Common myeloid progenitor, CD34-positive (primary cell): ENCODE data around the gene LTB.
A peak's percentile ranks its signal among the peaks of the same experiment; 100 is the strongest.

ENCODE experiments used
- CTCF ChIA-PET: fragments of 350-600 bp; sonication (Branson Sonifier 250); formaldehyde crosslinking; loops from one replicate; lab custom pipeline; 2021; ENCODE audit warnings: antibody characterized with exemption; lab: Charles Lee
- POLR2A ChIA-PET: fragments of 350-600 bp; sonication (Branson Sonifier 250); formaldehyde crosslinking; loops from one replicate; lab custom pipeline; 2021; ENCODE audit warnings: antibody characterized with exemption; lab: Charles Lee
- DNase-seq, 3 donors: peaks; one replicate each; pipeline versions ENCODE4 v3.0.0 to v3.0.0-alpha.2; 2013
- H3K27ac ChIP-seq, 2 experiments: 1 replicate in 1 of 2; 2 replicates in 1 of 2; pipeline ENCODE4 v1.7.0; 2013; ENCODE audit warnings: inconsistent platforms in 2 of 2, low read length in 2 of 2, mild to moderate bottlenecking in 2 of 2, low read depth in 1 of 2, moderate library complexity in 1 of 2; ENCODE audit not compliant: severe bottlenecking in 2 of 2, insufficient read depth in 1 of 2, poor library complexity in 1 of 2
- H3K27me3 ChIP-seq, 5 experiments: replicated peaks in 2 of 5; 1 replicate in 3 of 5; 2 replicates in 2 of 5; pipeline versions ENCODE4 v1.6.1 to v1.7.0; 2013; ENCODE audit warnings: low read length in 4 of 5, mild to moderate bottlenecking in 2 of 5, moderate library complexity in 2 of 5, inconsistent platforms in 1 of 5; ENCODE audit not compliant: insufficient read depth in 5 of 5, control insufficient read depth in 4 of 5
- H3K36me3 ChIP-seq, 4 experiments: 1 replicate in 2 of 4; 2 replicates in 2 of 4; pipeline versions ENCODE4 v1.6.1 to v1.7.0; 2013; ENCODE audit warnings: low read length in 3 of 4, control low read depth in 1 of 4, mild to moderate bottlenecking in 1 of 4; ENCODE audit not compliant: control insufficient read depth in 4 of 4, insufficient read depth in 4 of 4
- H3K4me1 ChIP-seq, 4 experiments: 1 replicate in 3 of 4; 2 replicates in 1 of 4; pipeline versions ENCODE4 v1.6.1 to v1.7.1; 2013; ENCODE audit warnings: low read length in 3 of 4, mild to moderate bottlenecking in 3 of 4, control low read depth in 1 of 4, inconsistent platforms in 1 of 4, moderate library complexity in 1 of 4; ENCODE audit not compliant: control insufficient read depth in 4 of 4, insufficient read depth in 4 of 4; ENCODE audit errors: control extremely low read depth in 1 of 4
- H3K4me3 ChIP-seq, 7 experiments: 1 replicate in 4 of 7; 2 replicates in 3 of 7; pipeline versions ENCODE4 v1.5.1 to v1.7.0; 2013; ENCODE audit warnings: mild to moderate bottlenecking in 7 of 7, low read length in 6 of 7, moderate library complexity in 6 of 7, inconsistent platforms in 2 of 7, low read depth in 2 of 7, control low read depth in 1 of 7; ENCODE audit not compliant: insufficient read depth in 4 of 7, control insufficient read depth in 1 of 7; ENCODE audit errors: extremely low read depth in 1 of 7
- H3K9me3 ChIP-seq, 5 experiments: 1 replicate in 4 of 5; 2 replicates in 1 of 5; pipeline versions ENCODE4 v1.6.1 to v1.7.1; 2013; ENCODE audit warnings: low read length in 4 of 5, mild to moderate bottlenecking in 2 of 5, inconsistent platforms in 1 of 5, low read depth in 1 of 5, moderate library complexity in 1 of 5; ENCODE audit not compliant: control insufficient read depth in 4 of 5, insufficient read depth in 2 of 5; ENCODE audit errors: control extremely low read depth in 1 of 5
- WGBS: methylation state at CpG from one replicate; pipeline ENCODE4 v1.1.5; 2013; ENCODE audit not compliant: insufficient coverage; 5-methylcytosine and 5-hydroxymethylcytosine counted together

Gene LTB

DNA sequence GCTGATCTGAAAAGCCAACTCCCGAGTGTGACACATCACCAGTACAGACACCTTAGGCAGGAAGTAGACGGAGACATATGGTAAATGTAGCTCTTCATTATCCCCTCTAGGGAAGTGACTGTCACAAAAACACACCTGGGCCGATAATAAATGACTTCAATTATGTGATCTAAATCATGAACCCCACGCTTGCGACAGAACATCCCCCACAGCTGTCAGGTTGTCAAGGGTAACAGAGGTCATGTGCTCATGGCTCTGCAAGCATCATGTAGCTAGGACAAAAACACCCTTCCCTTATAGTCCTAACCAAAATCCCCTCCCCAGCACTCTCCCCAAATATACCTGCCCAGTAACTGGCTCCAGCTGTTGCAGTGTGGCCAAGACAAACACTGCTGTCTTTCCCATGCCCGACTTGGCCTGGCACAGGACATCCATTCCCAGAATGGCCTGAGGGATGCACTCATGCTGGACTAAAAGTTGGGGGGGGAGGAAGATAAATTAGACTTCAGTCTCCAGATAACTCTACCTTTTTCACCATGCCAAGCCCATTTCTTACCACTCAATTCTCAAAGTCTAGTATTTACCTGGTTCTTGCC lies 43.3 kb downstream of the LTB start:
- Histone ChIP-seq H3K36me3 (peaks cover 27 to 67% (median 53%) of the 10 kb centered on the region in 4 experiments), H3K9me3 (no peaks in the 10 kb centered on the region), H3K27ac (peak overlapping the region; percentile 44 to 100), H3K27me3 (no peaks in the 10 kb centered on the region), H3K4me3 (peak overlapping the region in 2 of 7 experiments; percentile 6 to 97), H3K4me1 (peaks cover 17 to 39% (median 33%) of the 10 kb centered on the region in 4 experiments)
- 94% methylated on average over 4 of the region's 6 CpGs for WGBS
- POLR2A ChIA-PET, result no interaction called here
- CTCF ChIA-PET, result interaction anchor here (0.6 to 24.7 kb wide), 3 partner anchors 12 to 62 kb away, joined by 3 to 557 read pairs (median 7); partner anchors contain the start of genes LST1, LTB and TNF
- no peak for DNase-seq

DNA sequence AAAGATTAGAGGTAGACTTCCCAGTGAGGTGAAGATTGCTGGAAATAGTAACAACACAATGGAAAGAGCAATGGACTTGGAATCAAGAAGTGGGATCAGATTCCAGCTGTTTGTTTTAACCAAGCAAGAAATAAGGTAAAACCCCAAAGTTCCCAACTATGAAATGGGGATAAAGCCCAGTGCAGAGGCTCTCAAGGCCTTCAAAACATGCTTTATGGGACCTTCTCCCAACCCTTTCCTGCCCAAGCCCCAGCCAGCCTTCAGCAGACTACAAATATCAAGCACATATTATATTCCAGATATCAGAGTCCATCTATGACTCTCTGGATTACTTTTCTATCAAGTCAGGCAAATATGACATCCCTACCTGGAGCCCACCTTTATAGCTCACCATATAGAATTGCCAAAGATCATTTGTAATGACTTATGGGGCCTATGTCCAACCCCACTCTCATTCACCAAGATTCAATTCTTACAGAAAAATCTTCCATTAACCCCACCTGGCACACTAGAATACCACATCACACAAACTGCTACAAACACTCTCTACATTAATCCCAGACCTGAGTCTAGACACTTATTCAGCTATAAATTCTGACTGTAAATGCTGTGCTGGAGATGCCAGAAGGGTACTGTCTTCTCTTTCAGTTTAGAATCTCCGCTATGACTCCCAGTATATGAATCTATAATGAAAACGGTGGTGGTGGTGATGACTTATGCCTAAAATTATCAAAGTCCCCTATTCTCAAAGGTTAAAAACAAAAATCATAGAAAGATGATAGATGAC lies 46.5 kb downstream of the LTB start:
- CTCF ChIA-PET, result interaction anchor here (1.2 kb wide), 1 partner anchor 45 kb away, joined by 3 read pairs; no protein-coding TSS in a partner anchor
- Histone ChIP-seq H3K9me3 (no peaks in the 10 kb centered on the region), H3K4me3 (no peak overlapping the region), H3K4me1 (peaks cover 14 to 25% (median 21%) of the 10 kb centered on the region in 4 experiments), H3K36me3 (peaks cover 42 to 95% (median 77%) of the 10 kb centered on the region in 4 experiments), H3K27me3 (no peaks in the 10 kb centered on the region), H3K27ac (peak overlapping the region in 1 of 2 experiments; percentile 3)
- DNase-seq, result no peak
- POLR2A ChIA-PET, result no interaction called here
- WGBS, result no CpG with 5 or more reads among the region's 2 CpGs

DNA sequence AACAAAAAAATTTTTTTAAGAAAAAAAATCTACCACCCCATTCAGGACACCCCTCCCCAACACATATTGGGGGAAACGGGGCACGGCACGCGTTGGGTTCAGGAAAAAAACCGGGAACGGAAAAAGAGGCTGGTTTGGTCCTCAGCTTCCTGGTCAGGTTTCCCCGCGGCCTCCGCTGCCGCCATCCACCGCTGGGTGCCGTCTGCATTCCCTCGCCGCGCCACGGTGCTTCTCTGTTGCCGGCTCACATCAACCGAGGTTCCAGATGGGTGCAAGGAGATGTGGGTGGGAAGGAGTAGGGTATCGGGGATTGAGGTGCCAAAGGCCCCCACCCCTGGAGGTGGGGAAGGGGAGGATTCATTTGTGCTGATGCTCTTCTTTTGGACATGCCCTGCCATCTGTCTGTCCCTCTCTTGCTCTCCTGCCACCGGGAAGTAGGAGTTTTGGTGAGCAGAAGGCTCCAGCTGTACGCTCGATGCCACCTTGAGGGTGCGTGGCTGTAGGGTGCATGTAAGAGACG lies 47.6 kb downstream of the LTB start:
- Histone ChIP-seq H3K9me3 (no peaks in the 10 kb centered on the region), H3K27ac (no peak overlapping the region), H3K27me3 (no peaks in the 10 kb centered on the region), H3K4me3 (no peak overlapping the region), H3K36me3 (peaks cover 44 to 96% (median 80%) of the 10 kb centered on the region in 4 experiments), H3K4me1 (peaks cover 4 to 14% (median 10%) of the 10 kb centered on the region in 4 experiments)
- ChIA-PET POLR2A (no interaction called here), CTCF (interaction anchor here (1.2 kb wide), 1 partner anchor 46 kb away, joined by 3 read pairs; no protein-coding TSS in a partner anchor)
- 90% methylated on average over 21 of the region's 24 CpGs for WGBS
- no peak for DNase-seq

DNA sequence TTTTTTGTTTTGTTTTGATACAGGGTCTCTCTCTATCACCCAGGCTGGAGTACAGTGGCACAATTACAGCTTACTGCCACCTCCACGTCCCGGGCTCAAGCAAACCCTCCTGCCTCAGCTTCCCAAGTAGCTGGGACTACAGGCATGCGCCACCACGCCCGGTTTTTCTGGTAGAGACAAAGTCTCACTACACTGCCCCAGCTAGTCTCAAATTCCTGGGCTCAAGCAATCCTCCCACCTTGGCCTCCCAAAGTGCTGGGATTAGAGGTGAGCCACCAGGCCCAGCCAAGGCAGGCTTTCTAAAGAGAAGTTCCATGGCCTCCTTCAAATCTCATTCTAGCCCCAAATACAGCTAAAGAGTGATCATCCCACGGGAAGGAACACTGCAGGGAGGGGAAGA lies 48.2 kb downstream of the LTB start:
- ChIA-PET POLR2A (no interaction called here), CTCF (no interaction called here)
- WGBS, result 88% methylated on average over 5 of the region's 6 CpGs
- no peaks in the 10 kb centered on the region for H3K9me3 ChIP-seq
- no peaks in the 10 kb centered on the region for H3K27me3 ChIP-seq
- no peak for DNase-seq
- H3K36me3 ChIP-seq, result peaks cover 41 to 94% (median 76%) of the 10 kb centered on the region in 4 experiments
- H3K4me1 ChIP-seq, result peaks cover 0 to 8% (median 4%) of the 10 kb centered on the region in 4 experiments
- no peak overlapping the region for H3K4me3 ChIP-seq
- peak overlapping the region; percentile 3 to 43 for H3K27ac ChIP-seq

DNA sequence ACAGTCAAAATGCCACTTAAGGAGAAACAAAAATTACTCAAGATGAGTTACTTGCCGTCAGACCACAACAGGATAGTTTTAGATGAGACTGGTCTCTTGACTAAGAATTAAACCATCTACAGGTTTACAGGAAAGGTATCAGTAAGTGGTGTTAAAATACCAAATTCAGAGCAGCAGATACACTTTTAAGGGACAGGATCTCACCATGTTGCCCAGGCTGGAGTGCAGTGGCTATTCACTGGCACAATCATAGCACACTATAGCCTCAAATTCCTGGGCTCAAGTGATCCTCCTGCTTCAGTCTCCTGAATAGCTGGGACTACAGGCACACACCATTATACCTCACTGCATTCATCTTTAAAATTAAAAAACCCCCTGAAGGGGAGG lies 48.8 kb downstream of the LTB start:
- Histone ChIP-seq H3K9me3 (no peaks in the 10 kb centered on the region), H3K4me1 (peaks cover 0 to 2% (median 0%) of the 10 kb centered on the region in 4 experiments), H3K4me3 (no peak overlapping the region), H3K27ac (peak overlapping the region in 1 of 2 experiments; percentile 43), H3K36me3 (peaks cover 35 to 89% (median 70%) of the 10 kb centered on the region in 4 experiments), H3K27me3 (no peaks in the 10 kb centered on the region)
- no peak for DNase-seq
- ChIA-PET CTCF (no interaction called here), POLR2A (no interaction called here)
- WGBS, result 100% methylated on average over 1 of the region's 1 CpG

DNA sequence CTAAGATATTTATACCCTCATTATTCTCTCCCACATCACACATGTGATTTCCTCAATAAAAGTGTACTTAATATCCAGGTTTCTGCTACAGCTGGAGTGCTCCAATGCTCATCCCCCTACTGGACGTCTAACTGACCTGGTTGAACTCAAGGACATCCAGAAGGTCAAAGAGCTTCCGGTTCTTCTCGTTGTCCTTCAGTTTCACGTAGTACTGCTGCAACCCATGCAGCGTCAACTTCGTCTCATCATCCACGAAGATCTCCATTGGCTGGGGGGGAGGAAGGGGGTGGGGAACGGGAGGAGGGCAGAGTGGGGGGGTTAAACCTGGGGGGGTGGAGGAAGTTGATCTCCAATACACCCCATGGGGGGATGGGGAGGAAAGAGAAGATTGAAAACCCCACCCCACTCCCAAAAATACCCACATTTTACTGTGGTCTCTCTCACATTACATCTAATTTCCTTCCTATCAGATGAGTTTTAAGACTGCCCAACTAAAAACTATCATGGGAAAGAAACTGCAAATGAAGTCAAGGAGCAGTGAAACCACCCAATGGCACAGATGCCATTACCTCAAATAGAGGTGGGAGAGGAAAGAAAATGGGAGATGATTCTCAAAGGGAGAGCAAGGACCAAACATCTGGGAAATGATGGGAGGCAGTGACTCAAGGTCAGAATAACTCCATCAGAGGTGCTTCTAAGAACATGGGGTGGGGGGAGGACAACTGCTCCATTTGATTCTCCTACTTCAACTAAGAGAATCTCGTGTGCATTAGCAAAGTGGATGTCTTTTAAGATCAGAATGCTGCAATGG lies 49.4 kb downstream of the LTB start:
- Histone ChIP-seq H3K36me3 (peaks cover 32 to 83% (median 64%) of the 10 kb centered on the region in 4 experiments), H3K9me3 (no peaks in the 10 kb centered on the region), H3K27me3 (no peaks in the 10 kb centered on the region), H3K4me3 (no peak overlapping the region), H3K4me1 (no peaks in the 10 kb centered on the region), H3K27ac (no peak overlapping the region)
- no peak for DNase-seq
- ChIA-PET POLR2A (no interaction called here), CTCF (interaction anchor here (2.1 kb wide), 1 partner anchor 8 kb away, joined by 7 read pairs; the partner anchor contains the start of gene DDX39B)
- 90% methylated on average over 2 of the region's 9 CpGs for WGBS
